Measurements from ENCODE around the gene MASP1.

MASP1 gene

GRCh38 chr3:187196573-187197334, 94.8 kb downstream of the MASP1 start:
- in situ Hi-C loops (cut with MboI; ENCODE audit: low sequenced_read_pairs) = no loop called here
- Histone ChIP-seq H3K4me3 (no peak overlapping the region), H3K4me1 (no peaks in the 10 kb centered on the region), H3K36me3 (replicated peaks) (no peaks in the 10 kb centered on the region), H3K9me3 (no peaks in the 10 kb centered on the region; the same call in 1 of the 2 replicates), H3K27me3 (ENCODE audit: low read depth) (peaks cover 3% of the 10 kb centered on the region; the same call in 1 of the 2 replicates)
- DNase-seq (ENCODE audit: low spot score in 2 of 2) = no peak

- no peak for DNase-seq (ENCODE audit: low spot score in 2 of 2)
- H3K4me1 ChIP-seq = no peaks in the 10 kb centered on the region
- H3K36me3 ChIP-seq (replicated peaks) = no peaks in the 10 kb centered on the region
- H3K27me3 ChIP-seq (ENCODE audit: low read depth) = 0 out of 2 replicates have a peak, but pooled peaks cover 3% of the 10 kb centered on the region
- H3K4me3 ChIP-seq = no peak overlapping the region
- H3K9me3 ChIP-seq = no peaks in the 10 kb centered on the region
- in situ Hi-C loops (cut with MboI; ENCODE audit: low sequenced_read_pairs) = no loop called here
Measured at GRCh38 chr3:187193181-187193580, 98.4 kb downstream of the MASP1 start.

- Histone ChIP-seq H3K9me3 (no peaks in the 10 kb centered on the region), H3K4me3 (no peak overlapping the region), H3K27me3 (ENCODE audit: low read depth) (0 out of 2 replicates have a peak, but pooled peaks cover 3% of the 10 kb centered on the region), H3K36me3 (replicated peaks) (no peaks in the 10 kb centered on the region), H3K4me1 (no peaks in the 10 kb centered on the region)
- no peak for DNase-seq (ENCODE audit: low spot score in 2 of 2)
- in situ Hi-C loops (cut with MboI; ENCODE audit: low sequenced_read_pairs) = no loop called here
Measured at GRCh38 chr3:187191271-187191670, 100.3 kb downstream of the MASP1 start.

GRCh38 chr3:187188931-187189330, 102.6 kb downstream of the MASP1 start:
- H3K27me3 ChIP-seq (ENCODE audit: low read depth) = no peaks in the 10 kb centered on the region
- no peak for DNase-seq (ENCODE audit: low spot score in 2 of 2)
- H3K4me3 ChIP-seq = no peak overlapping the region
- peaks cover under 1% of the 10 kb centered on the region for H3K4me1 ChIP-seq
- H3K9me3 ChIP-seq = no peaks in the 10 kb centered on the region
- in situ Hi-C loops (cut with MboI; ENCODE audit: low sequenced_read_pairs) = no loop called here
- no peaks in the 10 kb centered on the region for H3K36me3 ChIP-seq (replicated peaks)

GRCh38 chr3:187186801-187187421, 104.6 kb downstream of the MASP1 start:
- H3K27me3 ChIP-seq (ENCODE audit: low read depth) = no peaks in the 10 kb centered on the region
- H3K9me3 ChIP-seq = no peaks in the 10 kb centered on the region
- no peak overlapping the region for H3K4me3 ChIP-seq
- H3K4me1 ChIP-seq = peaks cover 20% of the 10 kb centered on the region
- in situ Hi-C loops (cut with MboI; ENCODE audit: low sequenced_read_pairs) = no loop called here
- H3K36me3 ChIP-seq (replicated peaks) = no peaks in the 10 kb centered on the region
- no peak for DNase-seq (ENCODE audit: low spot score in 2 of 2)

GRCh38 chr3:187186375-187186774, 105.2 kb downstream of the MASP1 start:
- H3K4me3 ChIP-seq = no peak overlapping the region
- DNase-seq (ENCODE audit: low spot score in 2 of 2) = no peak
- no peaks in the 10 kb centered on the region for H3K36me3 ChIP-seq (replicated peaks)
- H3K27me3 ChIP-seq (ENCODE audit: low read depth) = no peaks in the 10 kb centered on the region
- no peaks in the 10 kb centered on the region for H3K9me3 ChIP-seq
- peaks cover 25% of the 10 kb centered on the region for H3K4me1 ChIP-seq
- in situ Hi-C loops (cut with MboI; ENCODE audit: low sequenced_read_pairs) = no loop called here

- Histone ChIP-seq H3K27me3 (ENCODE audit: low read depth) (no peaks in the 10 kb centered on the region), H3K4me3 (no peak overlapping the region), H3K9me3 (no peaks in the 10 kb centered on the region), H3K36me3 (replicated peaks) (no peaks in the 10 kb centered on the region), H3K4me1 (peaks cover 31% of the 10 kb centered on the region)
- in situ Hi-C loops (cut with MboI; ENCODE audit: low sequenced_read_pairs) = no loop called here
- DNase-seq (ENCODE audit: low spot score in 2 of 2) = peak in 1 of 2 experiments; percentile 20
Measured at GRCh38 chr3:187185759-187186158, 105.8 kb downstream of the MASP1 start.
